Measurements from ENCODE around the gene TLE4.

The TLE4 gene

GRCh38 chr9:79765466-79765865 lies 193.7 kb downstream of the TLE4 start:
- no peak for DNase-seq

- no peak for DNase-seq
Measured at GRCh38 chr9:79766091-79766490, 194.3 kb downstream of the TLE4 start.

- no peak for DNase-seq
Measured at GRCh38 chr9:79768194-79768593, 196.4 kb downstream of the TLE4 start.

GRCh38 chr9:79769476-79770275 lies 197.9 kb downstream of the TLE4 start:
- DNase-seq: no peak

GRCh38 chr9:79774356-79774755 lies 202.6 kb downstream of the TLE4 start:
- no peak for DNase-seq

Measured in hypothalamus (tissue), 51 donors.